LNCaP clone FGC (cell line): Measurements from ENCODE around the gene CAMK2N2.
A peak's percentile ranks its signal among the peaks of the same experiment; 100 is the strongest.

ENCODE experiments used
- DNase-seq: peaks from one replicate; pipeline ENCODE4 v3.0.0-alpha.2; 2011; ENCODE audit warnings: low read depth
- H3K4me3 ChIP-seq: 2 replicates; pipeline ENCODE4 v1.5.1; 2011; ENCODE audit warnings: mild to moderate bottlenecking, low read depth, low read length, control low read depth
- TF ChIP-seq, protein P1 (sequence below): IDR thresholded peaks from 2 replicates; pipeline ENCODE4 v1.5.1; 2012; ENCODE audit warnings: mild to moderate bottlenecking; ENCODE audit not compliant: control insufficient read depth, insufficient read depth; ENCODE audit errors: extremely low read depth

CAMK2N2 gene

DNA sequence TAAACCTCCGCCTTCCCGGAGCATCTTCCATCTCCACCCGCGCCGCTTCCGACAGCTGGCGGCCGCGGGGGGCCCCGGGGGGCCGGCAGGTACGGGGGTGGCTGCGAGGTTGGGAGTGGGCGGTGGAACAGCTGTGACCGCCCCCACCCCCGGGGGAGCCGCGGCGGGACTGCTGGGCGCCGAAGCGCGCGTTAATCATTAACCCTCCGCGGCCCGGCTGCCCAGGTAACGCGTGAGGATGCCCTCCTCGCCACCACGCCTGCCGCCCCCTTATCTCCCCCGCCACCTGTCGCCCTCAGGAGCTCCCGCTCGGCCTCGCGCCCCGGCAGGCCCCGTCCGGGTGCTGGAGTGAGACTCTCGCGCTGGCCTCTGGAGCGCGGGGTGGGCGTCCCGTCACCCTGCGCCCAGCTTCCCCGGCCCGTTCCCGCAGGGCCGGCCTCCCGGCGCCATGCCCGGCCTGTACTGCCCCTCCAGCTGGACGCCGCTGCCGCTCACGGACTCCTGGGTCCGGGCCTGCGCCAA lies 31.2 kb downstream of the CAMK2N2 start:
- TF ChIP-seq, protein P1, sequence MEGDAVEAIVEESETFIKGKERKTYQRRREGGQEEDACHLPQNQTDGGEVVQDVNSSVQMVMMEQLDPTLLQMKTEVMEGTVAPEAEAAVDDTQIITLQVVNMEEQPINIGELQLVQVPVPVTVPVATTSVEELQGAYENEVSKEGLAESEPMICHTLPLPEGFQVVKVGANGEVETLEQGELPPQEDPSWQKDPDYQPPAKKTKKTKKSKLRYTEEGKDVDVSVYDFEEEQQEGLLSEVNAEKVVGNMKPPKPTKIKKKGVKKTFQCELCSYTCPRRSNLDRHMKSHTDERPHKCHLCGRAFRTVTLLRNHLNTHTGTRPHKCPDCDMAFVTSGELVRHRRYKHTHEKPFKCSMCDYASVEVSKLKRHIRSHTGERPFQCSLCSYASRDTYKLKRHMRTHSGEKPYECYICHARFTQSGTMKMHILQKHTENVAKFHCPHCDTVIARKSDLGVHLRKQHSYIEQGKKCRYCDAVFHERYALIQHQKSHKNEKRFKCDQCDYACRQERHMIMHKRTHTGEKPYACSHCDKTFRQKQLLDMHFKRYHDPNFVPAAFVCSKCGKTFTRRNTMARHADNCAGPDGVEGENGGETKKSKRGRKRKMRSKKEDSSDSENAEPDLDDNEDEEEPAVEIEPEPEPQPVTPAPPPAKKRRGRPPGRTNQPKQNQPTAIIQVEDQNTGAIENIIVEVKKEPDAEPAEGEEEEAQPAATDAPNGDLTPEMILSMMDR = no peak
- no peak for DNase-seq
- peak overlapping the region; percentile 39 for H3K4me3 ChIP-seq

DNA sequence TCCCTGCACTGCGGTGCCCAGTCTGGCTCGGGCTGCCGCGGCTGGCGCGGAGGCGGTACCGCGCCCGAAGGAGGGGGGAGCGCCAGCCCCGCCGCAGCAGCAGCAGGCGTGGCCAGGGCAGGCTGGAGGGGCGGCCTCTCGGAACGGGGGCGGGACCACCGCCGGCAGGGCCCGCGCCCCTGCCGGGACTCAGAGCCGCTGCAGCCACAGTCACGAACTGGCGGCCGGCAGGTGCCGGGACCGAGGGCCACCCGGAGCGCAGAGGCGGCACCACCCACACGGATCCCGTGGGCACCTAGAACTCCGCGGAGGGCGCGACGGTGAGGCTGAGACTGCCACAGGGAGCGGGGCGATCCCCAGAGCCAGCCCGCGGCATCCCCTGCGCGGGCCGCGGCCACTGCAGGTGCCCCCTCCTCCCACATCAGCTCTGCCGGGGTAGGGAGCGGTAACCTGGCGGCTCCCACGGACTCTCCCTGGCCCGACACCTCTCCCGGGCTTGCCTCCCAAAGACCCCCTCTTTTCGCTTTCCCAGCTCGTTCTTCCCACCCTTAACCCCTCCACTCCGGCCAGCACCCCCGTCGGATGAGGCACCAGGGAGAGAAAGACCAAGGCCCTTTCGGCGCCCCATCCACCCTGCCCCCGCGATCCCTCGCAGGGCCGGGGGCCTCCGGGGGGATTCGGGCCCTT lies 31.8 kb downstream of the CAMK2N2 start, which contains the start of gene VWA5B2:
TSS of gene VWA5B2 (plus strand) at position 192 of the 687 bp plus-strand sequence. CDS start 944 bp downstream, outside the sequence.
- H3K4me3 ChIP-seq = peak within 1 kb of the TSS; percentile 39
- TF ChIP-seq, protein P1 = no peak
- no peak for DNase-seq

DNA sequence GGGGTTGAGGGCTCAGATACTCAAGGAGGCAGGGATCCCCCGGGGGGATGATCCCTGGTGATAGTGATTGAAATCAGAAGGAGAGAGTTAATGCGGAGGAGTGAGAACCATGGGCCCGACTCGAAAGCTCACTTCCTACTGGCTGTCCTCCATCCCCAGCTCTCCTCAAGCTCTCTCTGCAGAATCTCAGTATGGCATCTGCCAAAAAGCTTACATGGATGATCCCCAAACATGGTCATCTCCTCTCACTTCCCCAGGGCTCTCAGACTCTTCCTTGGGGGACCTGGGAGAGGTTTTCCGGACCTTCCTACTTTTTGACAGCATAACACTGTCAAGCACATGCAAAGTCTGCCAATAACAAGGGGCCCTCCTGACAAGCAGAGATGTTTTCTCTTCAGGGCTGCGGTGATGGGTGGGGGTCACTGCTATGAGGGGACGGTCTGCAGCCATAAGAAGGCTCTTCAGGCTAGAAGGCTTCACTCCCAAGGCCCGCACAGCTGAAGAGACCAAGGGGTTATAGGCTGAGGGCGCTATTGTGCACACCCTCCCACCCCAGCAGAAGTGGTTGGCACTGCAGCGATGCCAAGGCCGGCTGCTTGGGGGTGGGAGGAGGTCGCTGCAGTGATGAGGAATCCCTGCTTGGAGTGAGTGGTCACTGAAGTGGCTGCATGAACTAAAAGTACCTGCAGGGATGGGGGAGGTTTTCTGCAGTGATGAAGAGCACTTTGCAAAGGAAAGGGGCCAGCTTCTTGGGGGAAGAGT lies 32.8 kb downstream of the CAMK2N2 start:
- DNase-seq = no peak
- no peak overlapping the region for H3K4me3 ChIP-seq
- TF ChIP-seq, protein P1 = no peak

DNA sequence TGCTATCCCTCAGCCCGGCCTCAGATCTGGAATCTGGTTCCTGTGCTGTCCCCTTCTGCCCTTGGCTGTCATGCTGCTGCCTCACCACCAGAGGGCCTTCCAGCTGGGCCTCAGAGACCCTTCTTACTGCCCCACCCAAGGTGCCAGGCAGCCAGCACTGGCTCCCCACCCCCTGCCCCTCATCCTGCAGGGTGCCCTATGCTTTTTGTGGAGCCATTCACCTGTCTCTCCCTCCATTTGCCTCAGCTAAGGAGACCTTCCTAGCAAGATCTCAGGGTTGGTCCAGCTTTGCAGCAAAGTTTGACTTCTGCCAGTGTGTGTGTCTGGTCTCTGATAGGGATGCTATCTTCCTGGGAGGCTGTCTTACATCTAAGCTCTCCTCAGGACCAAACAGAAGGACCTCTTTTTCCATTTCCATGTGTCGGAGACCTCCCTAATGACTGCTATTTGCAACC lies 33.8 kb downstream of the CAMK2N2 start:
- no peak overlapping the region for H3K4me3 ChIP-seq
- DNase-seq = no peak
- TF ChIP-seq, protein P1 = peak; percentile 72

DNA sequence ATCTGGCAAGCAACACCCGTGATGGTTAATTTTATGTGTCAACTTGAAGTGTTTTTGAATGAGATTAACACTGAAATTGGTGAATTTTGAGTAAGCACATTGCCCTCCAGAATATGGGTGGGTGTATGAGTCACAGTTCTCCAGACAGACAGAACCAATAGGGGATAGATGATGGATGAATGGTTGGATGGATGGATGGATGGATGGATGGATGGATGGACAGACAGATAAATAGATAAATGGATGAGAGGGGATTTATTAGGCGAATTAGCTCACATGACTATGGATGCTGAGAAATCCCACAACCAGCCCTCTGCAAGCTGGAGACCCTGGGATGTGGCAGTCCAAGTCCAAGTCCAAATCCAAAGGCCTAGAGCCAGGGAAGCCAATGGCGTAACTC lies 37.4 kb downstream of the CAMK2N2 start:
- no peak overlapping the region for H3K4me3 ChIP-seq
- no peak for DNase-seq
- TF ChIP-seq, protein P1 = no peak

DNA sequence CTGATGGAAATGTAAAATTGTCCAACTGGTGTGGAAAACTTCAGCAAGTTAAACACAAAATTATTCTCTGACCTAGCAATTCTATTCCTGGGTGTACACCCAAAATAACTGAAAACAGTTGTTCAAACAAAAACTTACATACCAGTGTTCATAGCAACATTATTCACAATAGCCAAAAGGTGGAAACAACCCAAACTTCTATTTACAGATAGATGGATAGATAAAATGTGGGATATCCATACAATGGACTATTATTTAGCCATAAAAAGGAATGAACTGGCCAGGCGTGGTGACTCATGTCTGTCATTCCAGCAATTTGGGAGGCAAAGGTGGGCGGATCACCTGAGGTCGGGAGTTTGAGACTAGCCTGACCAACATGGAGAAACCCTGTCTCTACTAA lies 38.8 kb downstream of the CAMK2N2 start:
- TF ChIP-seq, protein P1 = no peak
- H3K4me3 ChIP-seq = no peak overlapping the region
- no peak for DNase-seq
